H1 (cell line): ENCODE results near the gene DISP1. TPM values are rescaled to one million over a fixed set of nuclear protein-coding genes. Genes with fewer than 3 reads are reported as not detected.

Source experiments
- CTCF ChIA-PET: fragments of 300-600 bp; sonication (Branson Sonifier 250); formaldehyde crosslinking; loops from one replicate; lab custom pipeline; 2021; ENCODE audit not compliant: partially characterized antibody; lab: Charles Lee
- POLR2A ChIA-PET: fragments of 300-600 bp; sonication (Branson Sonifier 250); formaldehyde crosslinking; loops from one replicate; lab custom pipeline; 2021; ENCODE audit warnings: inconsistent platforms; ENCODE audit not compliant: partially characterized antibody; lab: Charles Lee
- DNase-seq, 2 experiments: peaks; one replicate each; pipeline versions ENCODE4 v3.0.0 to v3.0.0-alpha.2; 2010 to 2022; ENCODE audit warnings: low spot score in 2 of 2, low read depth in 1 of 2, mixed read lengths in 1 of 2
- FAIRE-seq: peaks from 2 replicates; lab custom pipeline; 2011; peaks lifted over from hg19 to GRCh38; lab: Jason Lieb, UNC
- H2AFZ ChIP-seq: 2 replicates; pipeline ENCODE4 v1.8.1; 2012; ENCODE audit warnings: low read length, inconsistent platforms
- H2AK5ac ChIP-seq: 2 replicates; pipeline ENCODE4 v1.6.1; 2013; ENCODE audit warnings: low read depth, low read length
- H2BK120ac ChIP-seq: replicated peaks from 2 replicates; pipeline ENCODE3; 2013; ENCODE audit warnings: low read depth, low read length, inconsistent platforms
- H2BK12ac ChIP-seq: 2 replicates; pipeline ENCODE4 v1.6.1; 2013; ENCODE audit warnings: low read depth, low read length
- H2BK15ac ChIP-seq: 2 replicates; pipeline ENCODE4 v1.6.1; 2013; ENCODE audit warnings: low read length
- H2BK20ac ChIP-seq: 2 replicates; pipeline ENCODE4 v1.6.1; 2013; ENCODE audit warnings: low read length
- H2BK5ac ChIP-seq: 2 replicates; pipeline ENCODE4 v1.6.1; 2013; ENCODE audit warnings: low read depth, low read length
- H3K14ac ChIP-seq: 2 replicates; pipeline ENCODE4 v1.6.1; 2013; ENCODE audit warnings: inconsistent platforms; ENCODE audit not compliant: insufficient read length
- H3K18ac ChIP-seq: 2 replicates; pipeline ENCODE4 v1.6.1; 2013; ENCODE audit warnings: low read length; ENCODE audit errors: extremely low read depth
- H3K23ac ChIP-seq: 2 replicates; pipeline ENCODE4 v1.6.1; 2013; ENCODE audit warnings: inconsistent platforms; ENCODE audit not compliant: insufficient read length
- H3K23me2 ChIP-seq: 2 replicates; pipeline ENCODE4 v1.6.1; 2013; ENCODE audit warnings: low read depth, low read length
- H3K27ac ChIP-seq: 2 replicates; pipeline ENCODE4 v1.6.1; 2011; ENCODE audit warnings: low read depth, low read length, inconsistent platforms
- H3K27me3 ChIP-seq, 4 experiments: replicated peaks in 1 of 4; 1 replicate in 1 of 4; 2 replicates in 3 of 4; pipeline versions ENCODE4 v1.6.1 to v1.8.1; 2011 to 2013; ENCODE audit warnings: low read length in 3 of 4, mild to moderate bottlenecking in 3 of 4, inconsistent platforms in 2 of 4, mixed read lengths in 2 of 4, moderate library complexity in 1 of 4; ENCODE audit not compliant: control insufficient read depth in 3 of 4, insufficient read depth in 3 of 4; ENCODE audit errors: extremely low read depth in 1 of 4
- H3K36me3 ChIP-seq, 4 experiments: 2 replicates each; pipeline versions ENCODE4 v1.6.1 to v1.8.1; 2011 to 2013; ENCODE audit warnings: mild to moderate bottlenecking in 4 of 4, low read length in 3 of 4, moderate library complexity in 2 of 4, control low read depth in 1 of 4, inconsistent platforms in 1 of 4; ENCODE audit not compliant: insufficient read depth in 4 of 4, control insufficient read depth in 2 of 4
- H3K4ac ChIP-seq: replicated peaks from 2 replicates; pipeline ENCODE3; 2013; ENCODE audit warnings: low read length, low read depth, mixed read lengths, inconsistent platforms; ENCODE audit not compliant: insufficient read length
- H3K4me1 ChIP-seq, 4 experiments: replicated peaks in 1 of 4; 1 replicate in 1 of 4; 2 replicates in 3 of 4; pipeline versions ENCODE4 v1.6.1 to v1.8.1; 2011 to 2013; ENCODE audit warnings: low read length in 3 of 4, inconsistent platforms in 2 of 4, mixed read lengths in 1 of 4; ENCODE audit not compliant: insufficient read depth in 4 of 4, control insufficient read depth in 3 of 4
- H3K4me2 ChIP-seq, 2 experiments: 2 replicates each; pipeline versions ENCODE4 v1.6.1 to v1.8.1; 2011 to 2013; ENCODE audit warnings: low read depth in 2 of 2, low read length in 2 of 2, control low read depth in 1 of 2, inconsistent platforms in 1 of 2, mild to moderate bottlenecking in 1 of 2; ENCODE audit not compliant: insufficient read depth in 1 of 2
- H3K4me3 ChIP-seq, 4 experiments: fragments of 200-600, 300-600 bp in 1 of 4; sonication (generic), shearing (Covaris generic), sonication (Bioruptor Twin) in 1 of 4; 2 replicates each; pipeline versions ENCODE4 v1.5.1 to v1.8.1; 2011 to 2016; ENCODE audit warnings: low read length in 4 of 4, low read depth in 3 of 4, control low read depth in 2 of 4, inconsistent platforms in 2 of 4, mild to moderate bottlenecking in 2 of 4, mixed read lengths in 1 of 4, moderate library complexity in 1 of 4; ENCODE audit not compliant: insufficient read depth in 2 of 4; ENCODE audit errors: extremely low read depth in 1 of 4
- H3K56ac ChIP-seq: replicated peaks from 2 replicates; pipeline ENCODE3; 2013; ENCODE audit warnings: low read depth, mild to moderate bottlenecking, mixed read lengths, low read length, inconsistent platforms; ENCODE audit not compliant: insufficient read length
- H3K79me1 ChIP-seq: 2 replicates; pipeline ENCODE4 v1.6.1; 2013; ENCODE audit warnings: low read depth, low read length, control low read depth
- H3K79me2 ChIP-seq, 2 experiments: 2 replicates each; pipeline versions ENCODE4 v1.6.1 to v1.8.1; 2012 to 2013; ENCODE audit warnings: low read length in 2 of 2, mild to moderate bottlenecking in 2 of 2, inconsistent platforms in 1 of 2; ENCODE audit not compliant: insufficient read depth in 2 of 2, control insufficient read depth in 1 of 2
- H3K9ac ChIP-seq, 4 experiments: replicated peaks in 1 of 4; 1 replicate in 1 of 4; 2 replicates in 3 of 4; pipeline versions ENCODE4 v1.6.1 to v1.8.1; 2011 to 2013; ENCODE audit warnings: low read depth in 3 of 4, low read length in 3 of 4, control low read depth in 2 of 4, mild to moderate bottlenecking in 2 of 4, moderate library complexity in 2 of 4, inconsistent platforms in 1 of 4; ENCODE audit errors: extremely low read depth in 1 of 4
- H3K9me3 ChIP-seq, 2 experiments: 2 replicates each; pipeline versions ENCODE4 v1.6.1 to v1.8.1; 2012 to 2013; ENCODE audit warnings: mild to moderate bottlenecking in 2 of 2, moderate library complexity in 2 of 2, control low read depth in 1 of 2, inconsistent platforms in 1 of 2, low read depth in 1 of 2, low read length in 1 of 2, mixed read lengths in 1 of 2; ENCODE audit not compliant: insufficient read depth in 2 of 2
- H4K20me1 ChIP-seq, 2 experiments: replicated peaks in 1 of 2; 2 replicates each; pipeline versions ENCODE3 to v1.8.1; 2011 to 2013; ENCODE audit warnings: inconsistent platforms in 2 of 2, low read length in 2 of 2, mild to moderate bottlenecking in 1 of 2; ENCODE audit not compliant: insufficient read depth in 2 of 2, control insufficient read depth in 1 of 2
- H4K5ac ChIP-seq: 2 replicates; pipeline ENCODE4 v1.6.1; 2013; ENCODE audit warnings: low read length, low read depth, mixed read lengths, inconsistent platforms; ENCODE audit not compliant: insufficient read length
- H4K8ac ChIP-seq: 2 replicates; pipeline ENCODE4 v1.8.0; 2013; ENCODE audit warnings: mild to moderate bottlenecking, moderate library complexity, low read length, inconsistent platforms; ENCODE audit not compliant: insufficient read depth; ENCODE audit errors: extremely low read depth
- H4K91ac ChIP-seq: replicated peaks from 2 replicates; pipeline ENCODE3; 2013; ENCODE audit warnings: low read length, mixed read lengths, inconsistent platforms; ENCODE audit not compliant: insufficient read length
- ASH2L ChIP-seq: fragments of 200-600, 300-600 bp; sonication (generic); IDR thresholded peaks from one replicate; pipeline ENCODE4 v1.7.1; 2017; ENCODE audit warnings: low read length
- CHD1 ChIP-seq: IDR thresholded peaks from 2 replicates; pipeline ENCODE4 v1.6.1; 2012; ENCODE audit warnings: low read depth, low read length, improper control_type of control experiment
- EP300 ChIP-seq, 2 experiments: IDR thresholded peaks; 1 replicate in 1 of 2; 2 replicates in 1 of 2; pipeline ENCODE4 v1.6.1; 2011 to 2012; ENCODE audit warnings: low read depth in 2 of 2, low read length in 2 of 2, mild to moderate bottlenecking in 2 of 2, borderline replicate concordance in 1 of 2, inconsistent platforms in 1 of 2, moderate library complexity in 1 of 2
- FOSL1 ChIP-seq: IDR thresholded peaks from 2 replicates; pipeline ENCODE4 v1.6.1; 2011; ENCODE audit warnings: mild to moderate bottlenecking, low read depth, low read length, moderate library complexity; ENCODE audit not compliant: insufficient read depth
- PHF8 ChIP-seq: fragments of 200-600 bp; sonication (generic); conservative IDR thresholded peaks from 2 replicates; pipeline ENCODE4 v1.7.1; 2012; ENCODE audit warnings: low read depth, mild to moderate bottlenecking, inconsistent platforms, low read length, moderate library complexity
- RAD21 ChIP-seq, 2 experiments: IDR thresholded peaks in 1 of 2; conservative IDR thresholded peaks in 1 of 2; 2 replicates each; pipeline ENCODE4 v1.6.1; 2011; ENCODE audit warnings: low read depth in 2 of 2, low read length in 2 of 2, improper control_type of control experiment in 1 of 2, inconsistent platforms in 1 of 2, mild to moderate bottlenecking in 1 of 2, moderate library complexity in 1 of 2
- SP2 ChIP-seq: IDR thresholded peaks from 2 replicates; pipeline ENCODE4 v1.6.1; 2012; ENCODE audit warnings: mild to moderate bottlenecking, low read length, inconsistent platforms
- TAF7 ChIP-seq: optimal IDR thresholded peaks from 2 replicates; pipeline ENCODE3; 2011; ENCODE audit warnings: low read depth, mild to moderate bottlenecking, inconsistent platforms, low read length, moderate library complexity, borderline replicate concordance
- TEAD4 ChIP-seq: IDR thresholded peaks from 2 replicates; pipeline ENCODE4 v1.6.1; 2012; ENCODE audit warnings: low read depth, low read length, inconsistent platforms, mixed read lengths
- WGBS, 2 experiments: shearing (Covaris generic) in 1 of 2; methylation state at CpG; one replicate each; pipeline versions ENCODE4 v1.1.6 to v1.1.7; 2013 to 2015; ENCODE audit warnings: low lambda C conversion rate in 2 of 2, mixed read lengths in 2 of 2, inconsistent platforms in 1 of 2, low coverage in 1 of 2, missing lambda C conversion rate in 1 of 2; ENCODE audit not compliant: insufficient replicate concordance in 2 of 2, insufficient coverage in 1 of 2, insufficient read length in 1 of 2; ENCODE audit errors: extremely low coverage in 1 of 2, missing lambda C conversion rate in 1 of 2; 5-methylcytosine and 5-hydroxymethylcytosine counted together
- polyA plus RNA-seq, 7 experiments: library from polyadenylated mRNA; depleted of rRNA in 3 of 7; stranded (reverse) in 5 of 7; unstranded in 2 of 7; fragments of >200 nt in 5 of 7; fragments of 200-250 nt in 2 of 7; gene quantifications; 1 replicate in 5 of 7; 2 replicates in 1 of 7; 4 replicates in 1 of 7; pipeline versions ENCODE4 v1.2.1 to v1.2.3, GENCODE V29; 2011 to 2013; ENCODE audit warnings: missing spikeins in 2 of 7, mixed read lengths in 2 of 7
- total RNA-seq: library from RNA; stranded (reverse); fragmentation: NEBNext Ultra II Directional; extraction: Animal tissue kit (Norgen Biotek cat#: 25700); gene quantifications from 2 replicates; pipeline ENCODE4 v1.2.1, GENCODE V29; 2021

The DISP1 gene
- total and polyA plus RNA-seq, 2 of the 8 experiments (the other 6 are each of a cell fraction or from before 2014, with no cell fraction given), result 4.1 to 6.1 TPM

- Histone ChIP-seq H3K27me3 (no peaks in the 10 kb centered on the region; a peak in 1 of 7 replicates), H3K36me3 (no peaks in the 10 kb centered on the region), H3K79me2 (no peaks in the 10 kb centered on the region), H3K4ac (no peak overlapping the region), H3K4me1 (no peaks in the 10 kb centered on the region; a peak in 1 of 7 replicates), H4K5ac (no peak overlapping the region), H3K27ac (no peak overlapping the region), H4K20me1 (no peaks in the 10 kb centered on the region), H4K8ac (no peak overlapping the region), H4K91ac (no peak overlapping the region), H2AK5ac (no peak overlapping the region), H2BK5ac (no peak overlapping the region), H3K23me2 (no peaks in the 10 kb centered on the region), H2BK15ac (no peak overlapping the region), H3K79me1 (no peaks in the 10 kb centered on the region), H3K14ac (no peak overlapping the region), H2BK20ac (no peak overlapping the region), H2BK12ac (no peak overlapping the region), H3K56ac (no peak overlapping the region), H3K18ac (no peak overlapping the region), H2AFZ (no peak overlapping the region), H2BK120ac (no peak overlapping the region), H3K4me3 (no peak overlapping the region), H3K9me3 (no peaks in the 10 kb centered on the region; a peak in 1 of 4 replicates), H3K4me2 (no peak overlapping the region), H3K23ac (no peak overlapping the region), H3K9ac (no peak overlapping the region)
- FAIRE-seq (no peak), DNase-seq (no peak)
- CTCF ChIA-PET, result interaction anchor here (0.7 to 7.0 kb wide), 7 partner anchors 9 to 339 kb away, joined by 3 to 163 read pairs (median 4); no protein-coding TSS in a partner anchor
- POLR2A ChIA-PET, result no interaction called here
- TF ChIP-seq CHD1 (no peak), EP300 (IDR thresholded peaks at IDR 0.05; ENCODE audit: borderline replicate concordance in 1 of 2, low read depth in 2 of 2, low read length in 2 of 2) (no peak), ASH2L (no peak), SP2 (no peak), FOSL1 (no peak), TAF7 (no peak), TEAD4 (no peak), PHF8 (no peak), RAD21 (IDR thresholded peaks at IDR 0.05 in 1 of 2, conservative IDR thresholded peaks at IDR 0.05 in 1 of 2; ENCODE audit: low read depth in 2 of 2, low read length in 2 of 2) (no peak)
- WGBS, 2 experiments, result 88% methylated on average over 4 of the region's 4 CpGs; no CpG with 5 or more reads in 1 of the 2 experiments
These were observed 24.3 kb upstream of the DISP1 start for GRCh38 chr1:222790520-222790919.
